AG08395 (cell line): ENCODE measurements around the gene DNAH2.

Experiments
- DNase-seq: peaks from one replicate; pipeline ENCODE4 v3.0.0; 2012; ENCODE audit warnings: mixed read lengths, low spot score

Gene DNAH2

GRCh38 chr17:7875804-7876370 lies 158.3 kb downstream of the DNAH2 start:
- DNase-seq = no peak

DNA sequence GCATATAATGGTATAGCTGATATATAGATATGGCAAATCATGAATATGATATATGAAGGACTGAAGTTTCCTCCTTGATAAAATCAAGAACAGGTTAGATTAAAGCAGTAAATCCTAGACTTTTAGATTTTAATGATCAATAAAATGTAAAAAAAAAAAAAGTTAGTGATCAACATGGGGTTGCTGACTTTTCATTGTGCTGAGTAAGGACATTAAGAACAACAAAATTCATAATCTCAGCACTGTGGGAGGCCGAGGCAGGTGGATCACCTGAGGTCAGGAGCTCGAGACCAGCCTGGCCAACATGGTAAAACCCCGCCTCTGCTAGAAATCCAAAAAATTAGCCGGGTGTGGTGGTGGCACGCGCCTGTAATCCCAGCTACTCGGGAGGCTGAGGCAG lies 160.7 kb downstream of the DNAH2 start:
- no peak for DNase-seq

GRCh38 chr17:7880076-7880868 lies 162.7 kb downstream of the DNAH2 start:
- no peak for DNase-seq

GRCh38 chr17:7881276-7882054 lies 163.9 kb downstream of the DNAH2 start:
- DNase-seq = no peak

DNA sequence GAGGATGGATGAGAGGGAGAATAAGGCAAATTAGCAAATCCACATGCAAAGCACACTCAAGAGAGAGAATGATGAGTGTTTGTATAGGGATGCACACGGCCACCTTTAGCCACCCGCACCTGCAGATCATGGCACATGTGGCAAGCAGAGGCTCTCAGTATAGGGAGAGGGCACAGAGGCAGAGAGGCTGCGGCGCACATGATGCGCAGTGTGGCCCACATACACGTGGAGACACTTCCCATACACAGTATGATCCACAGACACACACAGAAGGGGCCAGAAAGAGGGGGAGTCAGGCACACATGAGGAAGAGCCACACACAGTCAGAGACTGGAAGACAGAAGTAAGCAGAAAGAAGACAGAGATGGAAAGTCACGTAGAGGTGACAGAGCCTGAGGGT lies 164.5 kb downstream of the DNAH2 start:
- DNase-seq = no peak

GRCh38 chr17:7882629-7883028 lies 165.1 kb downstream of the DNAH2 start:
- DNase-seq = no peak
